Raji (cell line): Measurements from ENCODE around the gene CAPZA3.

Experiments
- POLR2A ChIP-seq: IDR thresholded peaks from 2 replicates; pipeline ENCODE4 v1.6.1; 2011; ENCODE audit warnings: low read depth, low read length, control low read depth; ENCODE audit not compliant: insufficient read depth

The CAPZA3 gene

GRCh38 chr12:18749386-18749957, 11.6 kb downstream of the CAPZA3 start:
- TF ChIP-seq POLR2A, result no peak

GRCh38 chr12:18750085-18750484, 12.2 kb downstream of the CAPZA3 start:
- no peak for TF ChIP-seq POLR2A

- no peak for TF ChIP-seq POLR2A
Measured at GRCh38 chr12:18751866-18752265, 13.9 kb downstream of the CAPZA3 start.

- TF ChIP-seq POLR2A, result no peak
Measured at GRCh38 chr12:18752280-18752920, 14.5 kb downstream of the CAPZA3 start.

GRCh38 chr12:18752947-18753346, 15.0 kb downstream of the CAPZA3 start:
- TF ChIP-seq POLR2A, result no peak

- TF ChIP-seq POLR2A, result no peak
Measured at GRCh38 chr12:18753481-18754123, 15.7 kb downstream of the CAPZA3 start.

GRCh38 chr12:18754124-18754707, 16.3 kb downstream of the CAPZA3 start:
- TF ChIP-seq POLR2A, result no peak

- TF ChIP-seq POLR2A, result no peak
Measured at GRCh38 chr12:18755341-18755740, 17.4 kb downstream of the CAPZA3 start.

- no peak for TF ChIP-seq POLR2A
Measured at GRCh38 chr12:18782827-18783226, 44.9 kb downstream of the CAPZA3 start.
